ENCODE results near the gene DDHD1.
"Not testable (repeated sequence)": the region's sequence is repeated elsewhere in the genome, so short reads cannot be mapped to it uniquely, and the experiment has no call there.

Gene DDHD1

GRCh38 chr14:53147893-53148292, 5.2 kb downstream of the DDHD1 start:
- Histone ChIP-seq H3K27me3 (no peaks in the 10 kb centered on the region), H3K4me3 (ENCODE audit: low read depth, low read length) (no peak overlapping the region), H3K4me1 (no peaks in the 10 kb centered on the region), H3K36me3 (peaks cover 5% of the 10 kb centered on the region), H3K9me3 (no peaks in the 10 kb centered on the region)
- no peak for DNase-seq
- no peak for TF ChIP-seq CTCF (IDR thresholded peaks at IDR 0.05; ENCODE audit: low read depth, low read length)

GRCh38 chr14:53147208-53147607, 5.9 kb downstream of the DDHD1 start:
- no peaks in the 10 kb centered on the region for H3K27me3 ChIP-seq
- H3K4me3 ChIP-seq (ENCODE audit: low read depth, low read length) = no peak overlapping the region
- peaks cover 3% of the 10 kb centered on the region for H3K36me3 ChIP-seq
- no peak for DNase-seq
- no peak for TF ChIP-seq CTCF (IDR thresholded peaks at IDR 0.05; ENCODE audit: low read depth, low read length)
- H3K4me1 ChIP-seq = no peaks in the 10 kb centered on the region
- H3K9me3 ChIP-seq = no peaks in the 10 kb centered on the region

GRCh38 chr14:53146739-53147138, 6.4 kb downstream of the DDHD1 start:
- no peaks in the 10 kb centered on the region for H3K27me3 ChIP-seq
- no peak overlapping the region for H3K4me3 ChIP-seq (ENCODE audit: low read depth, low read length)
- DNase-seq = no peak
- H3K4me1 ChIP-seq = no peaks in the 10 kb centered on the region
- H3K9me3 ChIP-seq = no peaks in the 10 kb centered on the region
- no peak for TF ChIP-seq CTCF (IDR thresholded peaks at IDR 0.05; ENCODE audit: low read depth, low read length)
- no peaks in the 10 kb centered on the region for H3K36me3 ChIP-seq

GRCh38 chr14:53144244-53144643, 8.9 kb downstream of the DDHD1 start:
- no peaks in the 10 kb centered on the region for H3K36me3 ChIP-seq
- no peak overlapping the region for H3K4me3 ChIP-seq (ENCODE audit: low read depth, low read length)
- H3K27me3 ChIP-seq = no peaks in the 10 kb centered on the region
- TF ChIP-seq CTCF (IDR thresholded peaks at IDR 0.05; ENCODE audit: low read depth, low read length) = no peak
- no peaks in the 10 kb centered on the region for H3K9me3 ChIP-seq
- no peaks in the 10 kb centered on the region for H3K4me1 ChIP-seq
- DNase-seq = no peak

GRCh38 chr14:53140585-53140984, 12.5 kb downstream of the DDHD1 start:
- H3K4me3 ChIP-seq (ENCODE audit: low read depth, low read length) = no peak overlapping the region
- H3K27me3 ChIP-seq = no peaks in the 10 kb centered on the region
- H3K9me3 ChIP-seq = no peaks in the 10 kb centered on the region
- no peak for TF ChIP-seq CTCF (IDR thresholded peaks at IDR 0.05; ENCODE audit: low read depth, low read length)
- no peaks in the 10 kb centered on the region for H3K4me1 ChIP-seq
- no peaks in the 10 kb centered on the region for H3K36me3 ChIP-seq
- no peak for DNase-seq

GRCh38 chr14:53137568-53138203, 15.4 kb downstream of the DDHD1 start:
- H3K36me3 ChIP-seq = no peaks in the 10 kb centered on the region
- no peak for DNase-seq
- no peaks in the 10 kb centered on the region for H3K9me3 ChIP-seq
- H3K4me1 ChIP-seq = no peaks in the 10 kb centered on the region
- TF ChIP-seq CTCF (IDR thresholded peaks at IDR 0.05; ENCODE audit: low read depth, low read length) = no peak
- H3K4me3 ChIP-seq (ENCODE audit: low read depth, low read length) = no peak overlapping the region
- H3K27me3 ChIP-seq = no peaks in the 10 kb centered on the region

- not testable (repeated sequence) for H3K4me3 ChIP-seq (ENCODE audit: low read depth, low read length); H3K4me1 ChIP-seq; H3K9me3 ChIP-seq; H3K36me3 ChIP-seq; H3K27me3 ChIP-seq; DNase-seq
These were observed 22.6 kb downstream of the DDHD1 start for GRCh38 chr14:53130491-53130890.

Measured in BE2C (cell line).